Muscle layer of duodenum (tissue), 2 donors: ENCODE measurements around the gene NCS1.

Experiments
- H3K27ac ChIP-seq: one replicate; pipeline ENCODE4 v1.7.0; 2013; ENCODE audit warnings: mild to moderate bottlenecking, low read length
- H3K27me3 ChIP-seq: one replicate; pipeline ENCODE4 v1.7.0; 2013; ENCODE audit warnings: low read depth, mild to moderate bottlenecking, control low read depth, low read length
- H3K36me3 ChIP-seq, 2 donors: one replicate each; pipeline ENCODE4 v1.7.0; 2013; ENCODE audit warnings: low read length in 2 of 2, control low read depth in 1 of 2, mild to moderate bottlenecking in 1 of 2; ENCODE audit not compliant: insufficient read depth in 2 of 2, control insufficient read depth in 1 of 2
- H3K4me1 ChIP-seq, 2 donors: one replicate each; pipeline ENCODE4 v1.7.0; 2013; ENCODE audit warnings: low read length in 2 of 2, mild to moderate bottlenecking in 2 of 2, control low read depth in 1 of 2, moderate library complexity in 1 of 2; ENCODE audit not compliant: insufficient read depth in 2 of 2, control insufficient read depth in 1 of 2
- H3K4me3 ChIP-seq, 2 donors: one replicate each; pipeline ENCODE4 v1.7.0; 2013; ENCODE audit warnings: low read length in 2 of 2, low read depth in 1 of 2, mild to moderate bottlenecking in 1 of 2
- H3K9me3 ChIP-seq, 2 donors: one replicate each; pipeline ENCODE4 v1.7.0; 2013; ENCODE audit warnings: low read length in 2 of 2, control low read depth in 1 of 2, mild to moderate bottlenecking in 1 of 2; ENCODE audit not compliant: control insufficient read depth in 1 of 2
- donor health status: healthy.

NCS1 gene

GRCh38 chr9:130197386-130197785 is 25.2 kb downstream of the NCS1 start:
- peaks cover 4 to 73% of the 10 kb centered on the region in 2 donors for H3K4me1 ChIP-seq
- H3K4me3 ChIP-seq = no peak overlapping the region
- no peak overlapping the region for H3K27ac ChIP-seq
- no peaks in the 10 kb centered on the region for H3K36me3 ChIP-seq
- no peaks in the 10 kb centered on the region for H3K27me3 ChIP-seq
- H3K9me3 ChIP-seq = no peaks in the 10 kb centered on the region

GRCh38 chr9:130197888-130198287 is 25.7 kb downstream of the NCS1 start:
- H3K27ac ChIP-seq = peak overlapping the region; percentile 51
- peaks cover 4 to 68% of the 10 kb centered on the region in 2 donors for H3K4me1 ChIP-seq
- no peaks in the 10 kb centered on the region for H3K36me3 ChIP-seq
- no peaks in the 10 kb centered on the region for H3K27me3 ChIP-seq
- H3K9me3 ChIP-seq = no peaks in the 10 kb centered on the region
- H3K4me3 ChIP-seq = no peak overlapping the region

- Histone ChIP-seq H3K4me1 (peaks cover 4 to 61% of the 10 kb centered on the region in 2 donors), H3K27me3 (no peaks in the 10 kb centered on the region), H3K4me3 (no peak overlapping the region), H3K27ac (peak overlapping the region; percentile 51), H3K36me3 (no peaks in the 10 kb centered on the region), H3K9me3 (no peaks in the 10 kb centered on the region)
These were observed 26.4 kb downstream of the NCS1 start for GRCh38 chr9:130198501-130199179.

- no peaks in the 10 kb centered on the region for H3K36me3 ChIP-seq
- H3K4me3 ChIP-seq = no peak overlapping the region
- peak overlapping the region; percentile 75 for H3K27ac ChIP-seq
- peaks cover 4 to 52% of the 10 kb centered on the region in 2 donors for H3K4me1 ChIP-seq
- no peaks in the 10 kb centered on the region for H3K27me3 ChIP-seq
- H3K9me3 ChIP-seq = no peaks in the 10 kb centered on the region
These were observed 27.4 kb downstream of the NCS1 start for GRCh38 chr9:130199605-130200004.

GRCh38 chr9:130200038-130200849 is 28.0 kb downstream of the NCS1 start:
- Histone ChIP-seq H3K27ac (peak overlapping the region; percentile 75), H3K36me3 (no peaks in the 10 kb centered on the region), H3K27me3 (no peaks in the 10 kb centered on the region), H3K9me3 (no peaks in the 10 kb centered on the region), H3K4me1 (peaks cover 4 to 46% of the 10 kb centered on the region in 2 donors), H3K4me3 (peak overlapping the region in 1 of 2 donors; percentile 5)

GRCh38 chr9:130201399-130201873 is 29.2 kb downstream of the NCS1 start:
- Histone ChIP-seq H3K27me3 (no peaks in the 10 kb centered on the region), H3K9me3 (no peaks in the 10 kb centered on the region), H3K4me3 (no peak overlapping the region), H3K4me1 (peaks cover 4 to 38% of the 10 kb centered on the region in 2 donors), H3K36me3 (no peaks in the 10 kb centered on the region), H3K27ac (peak overlapping the region; percentile 75)

GRCh38 chr9:130201974-130202373 is 29.8 kb downstream of the NCS1 start:
- Histone ChIP-seq H3K4me3 (no peak overlapping the region), H3K4me1 (peaks cover 4 to 38% of the 10 kb centered on the region in 2 donors), H3K36me3 (no peaks in the 10 kb centered on the region), H3K9me3 (no peaks in the 10 kb centered on the region), H3K27me3 (no peaks in the 10 kb centered on the region), H3K27ac (peak overlapping the region; percentile 45)

- Histone ChIP-seq H3K27me3 (no peaks in the 10 kb centered on the region), H3K9me3 (no peaks in the 10 kb centered on the region), H3K27ac (no peak overlapping the region), H3K36me3 (no peaks in the 10 kb centered on the region), H3K4me3 (no peak overlapping the region), H3K4me1 (peaks cover 4 to 17% of the 10 kb centered on the region in 2 donors)
These were observed 32.1 kb downstream of the NCS1 start for GRCh38 chr9:130204341-130204740.

- Histone ChIP-seq H3K4me3 (no peak overlapping the region), H3K4me1 (peaks cover 1 to 11% of the 10 kb centered on the region in 2 donors), H3K9me3 (no peaks in the 10 kb centered on the region), H3K36me3 (no peaks in the 10 kb centered on the region), H3K27ac (no peak overlapping the region), H3K27me3 (no peaks in the 10 kb centered on the region)
These were observed 32.8 kb downstream of the NCS1 start for GRCh38 chr9:130204959-130205358.

- no peaks in the 10 kb centered on the region for H3K36me3 ChIP-seq
- peaks cover 0 to 2% of the 10 kb centered on the region in 2 donors for H3K4me1 ChIP-seq
- H3K9me3 ChIP-seq = no peaks in the 10 kb centered on the region
- no peaks in the 10 kb centered on the region for H3K27me3 ChIP-seq
- H3K4me3 ChIP-seq = no peak overlapping the region
- H3K27ac ChIP-seq = no peak overlapping the region
These were observed 33.7 kb downstream of the NCS1 start for GRCh38 chr9:130205912-130206311.

- Histone ChIP-seq H3K27ac (no peak overlapping the region), H3K4me1 (no peaks in the 10 kb centered on the region), H3K36me3 (no peaks in the 10 kb centered on the region), H3K9me3 (no peaks in the 10 kb centered on the region), H3K27me3 (no peaks in the 10 kb centered on the region), H3K4me3 (no peak overlapping the region)
These were observed 34.4 kb downstream of the NCS1 start for GRCh38 chr9:130206579-130206978.
